Activated B cell treated with CpG ODN at 0.5 μM for 24 hours (primary cell): ENCODE measurements around the gene NDUFAF3. TPM values are rescaled to one million over a fixed set of nuclear protein-coding genes. Genes with fewer than 3 reads are reported as not detected.
"Not testable (repeated sequence)": the region's sequence is repeated elsewhere in the genome, so short reads cannot be mapped to it uniquely, and the experiment has no call there.

Source experiments
- ATAC-seq: fragments of 200-7000 bp; cut with Tn5 transposase; one replicate; pipeline ENCODE4 v1.10.0; 2021; ENCODE audit warnings: low read depth, mild to moderate bottlenecking, moderate library complexity
- CTCF ChIA-PET: fragments of 350-600 bp; sonication (Branson Sonifier 250); formaldehyde crosslinking; loops from one replicate; lab custom pipeline; 2021; ENCODE audit warnings: antibody characterized with exemption; lab: Charles Lee
- POLR2A ChIA-PET: fragments of 350-600 bp; sonication (Branson Sonifier 250); formaldehyde crosslinking; loops from one replicate; lab custom pipeline; 2021; ENCODE audit warnings: antibody characterized with exemption; lab: Charles Lee
- DNase-seq: peaks from one replicate; pipeline ENCODE4 v3.0.0; 2022
- H3K27ac Mint-ChIP-seq: one replicate; pipeline ENCODE4 v1.8.0; 2020; ENCODE audit warnings: mixed read lengths
- H3K27me3 Mint-ChIP-seq: one replicate; pipeline ENCODE4 v1.8.0; 2021; ENCODE audit warnings: mixed read lengths
- H3K36me3 Mint-ChIP-seq: one replicate; pipeline ENCODE4 v1.8.0; 2021; ENCODE audit warnings: low read depth, mixed read lengths
- H3K4me1 Mint-ChIP-seq: one replicate; pipeline ENCODE4 v1.8.0; 2021; ENCODE audit warnings: mixed read lengths
- H3K4me3 Mint-ChIP-seq: one replicate; pipeline ENCODE4 v1.8.0; 2020; ENCODE audit warnings: mild to moderate bottlenecking, mixed read lengths
- H3K9me3 Mint-ChIP-seq: one replicate; pipeline ENCODE4 v1.8.0; 2020; ENCODE audit warnings: mixed read lengths
- intact Hi-C: fragments of 100-400 bp; cut with micrococcal nuclease; formaldehyde crosslinking; loops from one replicate; pipeline ENCODE4 v1.15.1; 2024
- total RNA-seq: library from RNA; stranded (reverse); gene quantifications from 2 replicates; pipeline ENCODE4 v1.2.3, GENCODE V29; 2022
- TF ChIP-seq, protein P1 (sequence below): fragments of 200-600 bp; IDR thresholded peaks from one replicate; pipeline ENCODE4 v1.8.0; 2022; ENCODE audit warnings: antibody characterized with exemption, mild to moderate bottlenecking

The NDUFAF3 gene
- total RNA-seq, 1 donor from 2014 or later: 86.5 TPM

DNA sequence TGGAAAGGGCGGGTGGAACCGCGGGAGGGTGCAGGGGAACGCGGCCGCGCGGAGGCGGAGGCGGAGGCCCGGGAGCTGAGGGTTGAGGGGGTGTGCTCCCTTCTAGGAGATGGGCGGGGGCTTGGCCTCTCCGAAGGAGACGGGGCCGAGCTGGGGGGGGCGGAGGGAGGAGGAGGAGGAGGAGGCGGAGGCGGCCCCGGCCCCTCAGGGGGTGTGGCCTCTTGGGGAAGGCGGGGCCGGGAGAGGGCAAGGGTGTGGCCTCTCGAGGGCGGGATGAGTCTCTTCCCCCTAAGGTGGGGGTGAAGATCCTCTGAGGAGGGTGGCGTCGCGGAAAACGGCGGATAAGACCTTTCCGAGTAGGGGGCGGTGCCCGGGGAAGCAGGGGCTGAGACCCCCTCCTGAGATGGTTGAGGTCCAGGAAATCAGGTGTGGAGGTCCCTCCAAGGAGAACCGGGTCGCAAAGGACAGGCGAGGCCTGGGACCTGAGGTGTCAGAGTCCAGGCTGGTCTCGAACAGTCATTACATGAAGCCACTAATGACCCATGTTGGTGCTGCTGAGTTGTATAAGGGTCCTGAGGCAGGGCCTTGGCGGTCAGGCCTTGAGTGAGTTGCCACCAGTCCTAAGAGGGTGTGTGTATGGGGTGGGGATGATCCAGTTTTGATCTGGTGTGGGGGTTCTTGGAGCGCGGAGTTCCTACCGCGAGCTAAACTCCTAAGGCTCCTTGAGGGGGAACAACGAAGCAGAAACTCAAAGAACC, 14.0 kb upstream of the NDUFAF3 start:
- H3K27me3 Mint-ChIP-seq: no peaks in the 10 kb centered on the region
- peaks cover 29% of the 10 kb centered on the region for H3K36me3 Mint-ChIP-seq
- peak overlapping the region; percentile 99 for H3K27ac Mint-ChIP-seq
- DNase-seq (peak; percentile 85), ATAC-seq (peak; percentile 67)
- ChIA-PET POLR2A (interaction anchor here (0.6 to 9.9 kb wide), 15 partner anchors 14 to 462 kb away, joined by 3 to 372 read pairs (median 6); partner anchors contain the start of genes ARIH2, DAG1, DALRD3 and IMPDH2), CTCF (interaction anchor here (1.4 to 2.5 kb wide), 10 partner anchors 9 to 86 kb away, joined by 3 to 30 read pairs (median 8); partner anchors contain the start of genes IMPDH2, NDUFAF3, P4HTM and QRICH1)
- H3K4me1 Mint-ChIP-seq: peaks cover 21% of the 10 kb centered on the region
- TF ChIP-seq, protein P1, sequence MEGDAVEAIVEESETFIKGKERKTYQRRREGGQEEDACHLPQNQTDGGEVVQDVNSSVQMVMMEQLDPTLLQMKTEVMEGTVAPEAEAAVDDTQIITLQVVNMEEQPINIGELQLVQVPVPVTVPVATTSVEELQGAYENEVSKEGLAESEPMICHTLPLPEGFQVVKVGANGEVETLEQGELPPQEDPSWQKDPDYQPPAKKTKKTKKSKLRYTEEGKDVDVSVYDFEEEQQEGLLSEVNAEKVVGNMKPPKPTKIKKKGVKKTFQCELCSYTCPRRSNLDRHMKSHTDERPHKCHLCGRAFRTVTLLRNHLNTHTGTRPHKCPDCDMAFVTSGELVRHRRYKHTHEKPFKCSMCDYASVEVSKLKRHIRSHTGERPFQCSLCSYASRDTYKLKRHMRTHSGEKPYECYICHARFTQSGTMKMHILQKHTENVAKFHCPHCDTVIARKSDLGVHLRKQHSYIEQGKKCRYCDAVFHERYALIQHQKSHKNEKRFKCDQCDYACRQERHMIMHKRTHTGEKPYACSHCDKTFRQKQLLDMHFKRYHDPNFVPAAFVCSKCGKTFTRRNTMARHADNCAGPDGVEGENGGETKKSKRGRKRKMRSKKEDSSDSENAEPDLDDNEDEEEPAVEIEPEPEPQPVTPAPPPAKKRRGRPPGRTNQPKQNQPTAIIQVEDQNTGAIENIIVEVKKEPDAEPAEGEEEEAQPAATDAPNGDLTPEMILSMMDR: no peak
- no peaks in the 10 kb centered on the region for H3K9me3 Mint-ChIP-seq
- H3K4me3 Mint-ChIP-seq: peak overlapping the region; percentile 100
- intact Hi-C loops: loop anchor here (1.0 to 5.0 kb wide), 9 partner anchors 13 to 664 kb away; partner anchors contain the start of genes APEH, IMPDH2, IP6K2 and P4HTM

DNA sequence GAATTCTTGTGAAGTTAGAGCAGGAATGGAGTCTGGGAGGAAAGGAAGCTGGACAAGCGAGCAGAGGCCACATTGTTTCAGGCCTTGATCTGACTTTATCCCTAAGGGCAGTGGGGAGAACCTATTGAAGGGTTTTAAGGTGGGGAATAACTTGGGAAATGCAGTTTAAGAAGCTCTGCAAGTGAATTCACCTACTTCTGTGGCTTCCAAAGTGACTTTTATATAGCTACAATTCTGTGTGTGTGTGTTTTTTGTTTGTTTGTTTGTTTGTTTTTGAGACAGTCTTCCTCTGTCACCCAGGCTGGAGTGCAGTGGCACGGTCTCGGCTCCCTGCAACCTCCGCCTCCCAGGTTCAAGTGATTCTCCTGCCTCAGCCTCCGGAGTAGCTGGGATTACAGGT, 13.3 kb upstream of the NDUFAF3 start:
- not testable (repeated sequence) for H3K9me3 Mint-ChIP-seq, H3K27me3 Mint-ChIP-seq, DNase-seq, ATAC-seq
- peaks cover 21% of the 10 kb centered on the region for H3K4me1 Mint-ChIP-seq
- intact Hi-C loops: loop anchor here (5.0 kb wide), 3 partner anchors 334 to 664 kb away; partner anchors contain the start of genes APEH, PFKFB4 and USP4
- ChIA-PET CTCF (interaction anchor here (1.4 to 2.5 kb wide), 4 partner anchors 19 to 86 kb away, joined by 4 to 11 read pairs (median 8); partner anchors contain the start of genes IMPDH2, P4HTM and QRICH1), POLR2A (interaction anchor here (0.6 to 9.9 kb wide), 3 partner anchors 14 to 420 kb away, joined by 5 to 372 read pairs (median 39); partner anchors contain the start of genes DALRD3, IMPDH2, NDUFAF3 and NICN1)
- peak overlapping the region; percentile 100 for H3K4me3 Mint-ChIP-seq
- peaks cover 35% of the 10 kb centered on the region for H3K36me3 Mint-ChIP-seq
- peak overlapping the region; percentile 99 for H3K27ac Mint-ChIP-seq

DNA sequence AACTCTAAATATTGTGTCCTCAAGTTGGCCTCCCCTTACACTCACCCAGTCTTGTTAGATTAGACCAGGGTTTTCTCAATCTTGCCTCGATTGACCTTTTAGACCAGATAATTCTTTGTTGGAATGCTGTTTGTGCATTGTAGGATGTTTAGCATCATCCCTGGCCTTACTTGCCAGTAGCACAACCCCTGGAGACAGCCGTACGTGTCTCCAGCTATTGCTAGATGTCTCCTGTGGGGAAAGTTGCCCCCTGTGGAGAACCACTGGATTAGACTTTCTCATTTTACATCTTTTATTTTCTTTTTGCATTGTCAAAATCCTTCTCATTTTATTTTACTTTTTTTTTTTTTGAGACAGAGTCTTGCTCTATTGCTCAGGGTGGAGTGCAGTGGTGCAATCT, 12.5 kb upstream of the NDUFAF3 start:
- peak overlapping the region; percentile 67 for H3K27ac Mint-ChIP-seq
- H3K4me3 Mint-ChIP-seq: no peak overlapping the region
- CTCF ChIA-PET: interaction anchor here (1.4 kb wide), 1 partner anchor 22 kb away, joined by 7 read pairs; no protein-coding TSS in a partner anchor
- no peaks in the 10 kb centered on the region for H3K9me3 Mint-ChIP-seq
- H3K36me3 Mint-ChIP-seq: peaks cover 42% of the 10 kb centered on the region
- TF ChIP-seq, protein P1: no peak
- intact Hi-C loops: loop anchor here (5.0 kb wide), 3 partner anchors 333 to 663 kb away; partner anchors contain the start of genes APEH, PFKFB4 and USP4
- POLR2A ChIA-PET: interaction anchor here (9.9 kb wide), 1 partner anchor 13 kb away, joined by 372 read pairs; the partner anchor contains the start of genes DALRD3, IMPDH2 and NDUFAF3
- DNase-seq: no peak
- H3K4me1 Mint-ChIP-seq: peaks cover 25% of the 10 kb centered on the region
- H3K27me3 Mint-ChIP-seq: no peaks in the 10 kb centered on the region
- ATAC-seq: no peak

DNA sequence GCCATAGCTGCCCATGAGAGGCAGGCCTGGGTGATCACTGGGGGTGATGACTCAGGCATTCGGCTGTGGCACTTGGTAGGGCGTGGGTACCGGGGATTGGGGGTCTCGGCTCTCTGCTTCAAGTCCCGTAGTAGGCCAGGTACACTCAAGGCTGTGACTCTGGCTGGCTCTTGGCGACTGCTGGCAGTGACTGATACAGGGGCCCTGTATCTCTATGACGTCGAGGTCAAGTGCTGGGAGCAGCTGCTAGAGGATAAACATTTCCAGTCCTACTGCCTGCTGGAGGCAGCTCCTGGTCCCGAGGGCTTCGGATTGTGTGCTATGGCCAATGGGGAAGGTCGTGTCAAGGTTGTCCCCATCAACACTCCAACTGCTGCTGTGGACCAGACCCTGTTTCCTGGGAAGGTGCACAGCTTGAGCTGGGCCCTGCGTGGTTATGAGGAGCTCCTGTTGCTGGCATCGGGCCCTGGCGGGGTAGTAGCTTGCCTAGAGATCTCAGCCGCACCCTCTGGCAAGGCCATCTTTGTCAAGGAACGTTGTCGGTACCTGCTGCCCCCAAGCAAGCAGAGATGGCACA, 9.4 kb upstream of the NDUFAF3 start:
- Mint-ChIP-seq H3K9me3 (no peaks in the 10 kb centered on the region), H3K4me3 (no peak overlapping the region), H3K27ac (no peak overlapping the region), H3K36me3 (peaks cover 54% of the 10 kb centered on the region), H3K4me1 (peaks cover 24% of the 10 kb centered on the region), H3K27me3 (no peaks in the 10 kb centered on the region)
- POLR2A ChIA-PET: interaction anchor here (0.9 to 9.9 kb wide), 3 partner anchors 10 to 25 kb away, joined by 3 to 372 read pairs (median 5); partner anchors contain the start of genes DALRD3, IMPDH2 and NDUFAF3
- ATAC-seq (no peak), DNase-seq (no peak)
- TF ChIP-seq, protein P1: no peak
- CTCF ChIA-PET: interaction anchor here (0.9 to 7.5 kb wide), 4 partner anchors 9 to 81 kb away, joined by 3 to 57 read pairs (median 4); partner anchors contain the start of genes NDUFAF3, P4HTM and QRICH1
- intact Hi-C loops: no loop called here

DNA sequence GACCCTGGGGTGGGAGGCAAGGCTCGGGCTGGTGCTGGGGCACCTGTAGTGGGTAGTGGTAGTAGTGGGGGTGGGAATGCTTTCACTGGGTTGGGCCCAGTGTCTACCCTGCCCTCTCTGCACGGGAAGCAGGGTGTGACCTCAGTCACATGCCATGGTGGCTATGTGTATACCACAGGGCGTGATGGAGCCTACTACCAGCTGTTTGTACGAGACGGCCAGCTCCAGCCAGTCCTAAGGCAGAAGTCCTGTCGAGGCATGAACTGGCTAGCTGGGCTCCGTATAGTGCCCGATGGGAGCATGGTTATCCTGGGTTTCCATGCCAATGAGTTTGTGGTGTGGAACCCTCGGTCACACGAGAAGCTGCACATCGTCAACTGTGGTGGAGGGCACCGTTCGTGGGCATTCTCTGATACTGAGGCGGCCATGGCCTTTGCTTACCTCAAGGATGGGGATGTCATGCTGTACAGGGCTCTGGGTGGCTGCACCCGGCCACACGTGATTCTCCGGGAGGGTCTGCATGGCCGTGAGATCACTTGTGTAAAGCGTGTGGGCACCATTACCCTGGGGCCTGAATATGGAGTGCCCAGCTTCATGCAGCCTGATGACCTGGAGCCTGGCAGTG, 8.7 kb upstream of the NDUFAF3 start:
- H3K36me3 Mint-ChIP-seq: peaks cover 52% of the 10 kb centered on the region
- no peak for ATAC-seq
- ChIA-PET CTCF (interaction anchor here (0.9 to 7.5 kb wide), 3 partner anchors 9 to 81 kb away, joined by 3 to 57 read pairs (median 4); partner anchors contain the start of genes NDUFAF3, P4HTM and QRICH1), POLR2A (interaction anchor here (0.6 to 9.9 kb wide), 7 partner anchors 8 to 80 kb away, joined by 3 to 372 read pairs (median 5); partner anchors contain the start of genes DALRD3, IMPDH2, NDUFAF3 and QRICH1)
- no peak for DNase-seq
- intact Hi-C loops: no loop called here
- H3K4me3 Mint-ChIP-seq: no peak overlapping the region
- no peak overlapping the region for H3K27ac Mint-ChIP-seq
- H3K27me3 Mint-ChIP-seq: no peaks in the 10 kb centered on the region
- H3K4me1 Mint-ChIP-seq: peaks cover 22% of the 10 kb centered on the region
- H3K9me3 Mint-ChIP-seq: no peaks in the 10 kb centered on the region
- TF ChIP-seq, protein P1: no peak
